Mammary epithelial cell (primary cell): ENCODE measurements around the gene MEOX1.

Source experiments
- EZH2 ChIP-seq: IDR thresholded peaks from 2 replicates; pipeline ENCODE4 v1.6.1; 2012; ENCODE audit warnings: low read length, inconsistent platforms, borderline replicate concordance
- TF ChIP-seq, protein P1 (sequence below), 2 donors: IDR thresholded peaks in 1 of 2; conservative IDR thresholded peaks in 1 of 2; 2 replicates each; pipeline ENCODE4 v1.5.1; 2011 to 2012; ENCODE audit warnings: inconsistent platforms in 2 of 2, low read length in 2 of 2, mild to moderate bottlenecking in 2 of 2, control low read depth in 1 of 2, low read depth in 1 of 2; ENCODE audit not compliant: insufficient read depth in 1 of 2; ENCODE audit errors: extremely low read depth in 1 of 2

DNA sequence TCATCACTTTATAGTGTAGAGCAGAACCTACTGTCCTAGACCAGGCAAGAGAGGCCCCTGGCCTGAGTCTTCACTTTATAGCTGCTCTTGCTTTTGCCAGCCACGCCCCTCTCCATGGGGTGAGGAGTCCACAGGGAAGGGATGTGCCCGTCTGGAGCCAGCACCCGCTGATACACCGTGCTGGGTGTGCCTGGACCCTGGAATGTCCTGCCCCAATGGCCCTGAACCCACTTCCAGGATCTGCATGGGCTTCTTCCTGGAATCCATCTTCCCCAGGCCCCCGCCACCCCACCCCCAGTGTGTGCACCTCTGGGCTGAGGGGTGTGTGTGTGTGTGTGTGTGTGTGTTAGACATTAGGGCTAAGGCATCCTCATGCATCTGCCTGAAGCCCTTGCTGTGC, 44.9 kb downstream of the MEOX1 start:
- TF ChIP-seq, protein P1, sequence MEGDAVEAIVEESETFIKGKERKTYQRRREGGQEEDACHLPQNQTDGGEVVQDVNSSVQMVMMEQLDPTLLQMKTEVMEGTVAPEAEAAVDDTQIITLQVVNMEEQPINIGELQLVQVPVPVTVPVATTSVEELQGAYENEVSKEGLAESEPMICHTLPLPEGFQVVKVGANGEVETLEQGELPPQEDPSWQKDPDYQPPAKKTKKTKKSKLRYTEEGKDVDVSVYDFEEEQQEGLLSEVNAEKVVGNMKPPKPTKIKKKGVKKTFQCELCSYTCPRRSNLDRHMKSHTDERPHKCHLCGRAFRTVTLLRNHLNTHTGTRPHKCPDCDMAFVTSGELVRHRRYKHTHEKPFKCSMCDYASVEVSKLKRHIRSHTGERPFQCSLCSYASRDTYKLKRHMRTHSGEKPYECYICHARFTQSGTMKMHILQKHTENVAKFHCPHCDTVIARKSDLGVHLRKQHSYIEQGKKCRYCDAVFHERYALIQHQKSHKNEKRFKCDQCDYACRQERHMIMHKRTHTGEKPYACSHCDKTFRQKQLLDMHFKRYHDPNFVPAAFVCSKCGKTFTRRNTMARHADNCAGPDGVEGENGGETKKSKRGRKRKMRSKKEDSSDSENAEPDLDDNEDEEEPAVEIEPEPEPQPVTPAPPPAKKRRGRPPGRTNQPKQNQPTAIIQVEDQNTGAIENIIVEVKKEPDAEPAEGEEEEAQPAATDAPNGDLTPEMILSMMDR (conservative IDR thresholded peaks at IDR 0.05 in 1 of 2, IDR thresholded peaks at IDR 0.05 in 1 of 2; ENCODE audit: extremely low read depth in 1 of 2, insufficient read depth in 1 of 2, low read depth in 1 of 2, low read length in 2 of 2), result no peak
- TF ChIP-seq EZH2, result no peak
